GM19240 (cell line): Measurements from ENCODE around the gene CLP1.
"Not testable (repeated sequence)": the region's sequence is repeated elsewhere in the genome, so short reads cannot be mapped to it uniquely, and the experiment has no call there.

Experiments
- DNase-seq: peaks from one replicate; pipeline ENCODE4 v3.0.0; 2011; ENCODE audit warnings: low spot score; ENCODE audit not compliant: insufficient read length

Gene CLP1

DNA sequence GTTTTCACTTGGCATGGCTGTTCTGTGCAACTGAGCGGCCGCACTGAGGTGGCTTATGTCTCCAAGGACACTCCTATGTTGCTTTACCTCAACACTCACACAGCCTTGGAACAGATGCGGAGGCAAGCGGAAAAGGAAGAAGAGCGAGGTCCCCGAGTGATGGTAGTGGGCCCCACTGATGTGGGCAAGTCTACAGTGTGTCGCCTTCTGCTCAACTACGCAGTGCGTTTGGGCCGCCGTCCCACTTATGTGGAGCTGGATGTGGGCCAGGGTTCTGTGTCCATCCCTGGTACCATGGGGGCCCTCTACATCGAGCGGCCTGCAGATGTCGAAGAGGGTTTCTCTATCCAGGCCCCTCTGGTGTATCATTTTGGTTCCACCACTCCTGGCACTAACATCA, 2.1 kb downstream of the CLP1 start:
- no peak for DNase-seq

DNA sequence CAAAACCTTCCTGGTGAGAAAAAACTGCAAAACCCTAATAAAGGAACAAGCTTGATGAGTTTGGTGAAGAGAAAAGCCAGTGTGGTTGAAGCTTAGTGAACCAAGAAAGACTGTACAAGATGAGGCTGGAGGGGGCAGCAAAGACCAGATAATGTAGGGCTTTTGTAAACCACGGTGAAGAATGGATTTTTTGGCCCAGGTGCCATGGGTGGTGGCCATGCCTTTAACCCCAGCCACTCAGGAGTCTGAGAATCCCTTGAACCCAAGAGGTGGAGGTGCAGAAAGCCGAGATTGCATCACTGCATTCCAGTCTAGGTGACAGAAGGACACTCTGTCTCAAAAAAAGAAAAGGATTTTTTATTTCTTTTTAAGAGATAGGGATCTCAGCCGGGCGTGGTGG, 5.3 kb downstream of the CLP1 start:
- DNase-seq: no peak

DNA sequence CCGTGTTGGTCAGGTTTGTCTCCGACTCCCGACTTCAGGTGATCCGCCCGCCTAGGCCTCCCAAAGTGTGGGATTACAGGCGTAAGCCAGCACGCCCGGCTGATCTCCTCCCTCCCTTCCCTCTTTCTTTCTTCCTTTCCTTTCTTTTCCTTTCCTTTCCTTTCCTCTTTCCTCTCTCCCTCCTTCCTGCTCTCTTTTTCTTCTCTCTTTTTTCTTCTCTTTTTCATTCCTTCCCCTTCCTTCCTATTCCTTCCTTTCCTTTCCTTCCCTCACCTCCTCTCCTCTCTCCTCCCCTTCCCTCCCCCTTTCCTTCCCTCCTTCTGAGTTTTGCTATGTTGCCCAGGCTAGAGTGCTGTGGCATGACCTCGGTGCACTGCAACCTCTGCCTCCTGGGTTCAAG, 6.4 kb downstream of the CLP1 start:
- no peak for DNase-seq

DNA sequence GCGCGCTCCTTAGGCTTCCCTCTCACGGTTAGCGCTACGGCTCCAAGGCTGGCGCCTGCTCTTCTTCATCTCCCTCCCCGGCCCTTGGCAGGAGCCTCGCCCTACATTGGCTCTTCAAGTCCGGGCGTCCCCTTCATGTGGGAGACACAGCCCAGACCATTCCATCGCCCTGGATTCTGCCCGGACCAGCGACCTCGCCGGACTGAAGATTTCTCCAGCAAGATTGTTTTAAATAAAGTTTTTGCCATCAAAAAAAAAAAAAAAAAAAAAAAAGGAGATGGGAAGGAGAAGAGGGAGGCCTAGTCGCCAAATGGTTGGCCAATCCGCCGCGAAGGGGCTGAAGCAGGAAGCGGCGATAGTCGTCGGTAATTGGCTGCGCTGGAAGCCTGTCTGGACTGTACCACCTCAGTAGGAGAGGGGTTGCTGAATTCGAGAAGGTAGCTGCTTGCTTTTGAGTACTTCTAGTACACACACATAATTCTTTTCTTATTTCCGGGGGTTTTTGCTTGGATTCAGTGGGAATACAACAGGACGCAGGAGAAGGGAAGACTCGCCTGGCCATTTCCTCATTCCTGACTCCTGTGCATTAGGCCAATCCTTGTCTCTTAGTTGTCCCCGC, 9.7 kb downstream of the CLP1 start:
- DNase-seq: peak; percentile 84

DNA sequence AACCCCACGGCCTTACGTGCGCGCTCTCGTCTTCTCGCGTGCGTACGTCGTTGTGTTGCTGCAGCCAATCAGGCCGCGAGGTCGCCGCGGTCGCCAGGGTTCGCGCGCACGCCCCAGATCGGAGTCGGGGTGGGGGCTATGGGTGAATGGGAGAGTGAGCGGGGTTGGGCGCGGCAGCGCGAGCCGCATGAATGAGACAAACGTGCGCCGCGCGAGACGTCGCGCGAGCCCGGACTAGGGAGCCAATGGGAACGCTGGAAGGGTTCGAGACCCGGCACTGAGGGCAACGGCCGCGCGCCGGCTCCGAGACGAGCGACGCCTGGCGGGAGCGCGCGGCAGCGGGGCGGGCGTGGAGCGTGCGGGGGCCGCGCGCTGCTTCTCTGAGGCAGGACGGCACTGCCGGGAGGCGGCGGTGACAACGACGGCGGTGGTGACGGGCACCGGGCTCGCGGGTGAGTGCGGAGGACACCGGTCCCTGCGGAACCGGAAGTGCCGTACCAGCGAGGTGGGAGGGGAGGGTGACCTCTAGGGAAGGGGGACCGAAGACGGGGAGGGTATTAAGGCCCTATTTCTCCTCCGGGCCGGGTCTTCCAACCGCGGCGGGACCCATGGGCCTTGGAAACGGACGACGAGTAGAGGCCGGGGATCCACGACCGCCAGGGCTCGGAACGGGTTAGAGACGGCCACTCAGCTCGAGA, 10.3 kb downstream of the CLP1 start, which contains the start of gene ZDHHC5:
ZDHHC5 (plus strand) TSS at position 379 of the 698 bp plus-strand sequence. CDS start 4,977 bp downstream, outside the sequence.
- DNase-seq: peak; percentile 88

DNA sequence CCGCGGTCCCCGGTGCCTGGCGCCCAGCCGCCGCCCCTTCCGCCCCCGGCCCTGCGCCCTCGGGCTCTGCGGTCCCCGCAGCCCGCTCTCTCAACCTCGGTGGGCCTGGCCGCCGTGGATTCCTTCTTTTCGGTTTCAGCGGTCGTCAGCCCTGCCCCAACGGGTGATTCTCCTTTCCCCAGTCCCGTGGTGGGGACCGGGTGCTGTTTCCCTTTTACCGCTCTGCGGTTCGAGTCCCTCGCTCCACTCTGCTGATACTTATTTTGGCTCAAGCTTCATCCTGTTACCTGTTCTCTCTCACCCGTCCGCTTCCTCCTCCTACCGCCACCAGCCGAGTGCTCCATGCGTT, 10.8 kb downstream of the CLP1 start:
- DNase-seq: no peak

DNA sequence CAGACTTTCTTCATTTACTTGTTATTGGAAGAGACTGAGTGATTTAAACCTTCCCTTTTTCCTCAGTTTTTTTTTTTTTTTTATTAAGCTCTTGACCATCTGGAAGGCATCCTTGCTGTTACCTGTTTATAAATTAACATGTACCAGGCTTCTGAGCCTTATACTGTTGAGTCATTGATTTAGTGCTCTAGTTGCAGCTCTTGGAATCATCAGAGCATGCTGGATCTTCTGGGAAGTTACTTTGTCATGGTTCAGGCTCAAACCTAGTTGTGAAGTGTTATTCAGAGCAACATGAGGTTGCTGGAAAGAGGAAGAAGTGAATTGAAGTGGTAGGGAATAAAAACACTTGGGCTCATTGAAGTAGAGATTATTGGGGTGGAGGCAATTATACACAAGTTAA, 16.7 kb downstream of the CLP1 start:
- DNase-seq: no peak

DNA sequence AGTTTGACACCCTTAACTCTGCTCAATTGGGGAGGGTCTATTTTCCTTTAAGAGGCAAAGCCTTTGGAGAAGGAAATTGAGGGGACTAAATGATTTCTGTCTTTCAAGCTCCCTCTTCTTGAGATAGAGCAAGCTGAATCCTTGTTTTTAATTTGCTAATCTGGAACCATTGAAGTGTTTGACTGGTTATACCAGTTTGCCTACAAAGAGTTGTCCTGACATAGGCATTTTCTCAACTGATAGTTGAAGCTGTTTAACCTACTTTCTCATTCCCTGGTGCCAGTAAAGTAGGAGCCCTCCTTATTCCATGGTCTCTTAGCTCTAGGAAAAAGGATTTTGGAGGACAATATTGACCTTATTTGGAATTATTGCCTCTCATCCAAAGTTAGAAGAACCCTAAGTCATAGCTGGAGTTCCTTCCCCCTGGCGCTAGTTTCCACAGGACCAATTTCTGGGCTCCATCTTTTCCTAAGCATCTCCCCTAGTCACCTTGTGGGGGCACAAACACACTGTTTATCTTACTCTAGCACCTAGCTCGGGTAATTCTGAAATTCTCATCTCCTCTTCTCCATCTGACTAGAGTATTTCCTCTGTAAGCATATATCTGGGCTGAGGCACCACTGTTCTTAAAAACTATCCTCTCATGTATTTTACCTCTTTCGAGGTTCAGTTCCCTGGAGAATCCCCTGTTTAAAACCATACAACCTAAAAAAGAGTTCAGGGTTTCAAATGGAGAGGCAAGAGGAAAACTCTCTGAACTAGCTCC, 17.8 kb downstream of the CLP1 start:
- DNase-seq: no peak

DNA sequence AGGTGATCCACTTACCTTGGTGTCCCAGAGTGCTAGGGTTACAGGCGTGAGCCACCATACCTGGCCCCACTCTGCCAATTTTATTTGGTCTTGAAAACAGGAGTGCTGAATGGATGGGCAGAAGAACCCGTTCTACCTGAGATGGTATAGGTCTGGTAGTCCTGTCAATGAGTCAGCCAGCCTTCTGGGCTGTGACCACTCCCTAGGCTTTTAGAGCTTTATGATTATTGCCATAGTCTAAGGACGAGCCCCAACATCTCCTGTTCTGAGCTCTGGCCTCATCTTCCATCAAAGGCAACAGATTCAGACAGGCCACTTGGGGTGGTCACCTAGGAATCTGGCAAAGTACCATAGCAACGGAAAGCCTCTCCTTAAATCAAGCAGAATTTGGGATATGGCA, 21.8 kb downstream of the CLP1 start:
- no peak for DNase-seq

DNA sequence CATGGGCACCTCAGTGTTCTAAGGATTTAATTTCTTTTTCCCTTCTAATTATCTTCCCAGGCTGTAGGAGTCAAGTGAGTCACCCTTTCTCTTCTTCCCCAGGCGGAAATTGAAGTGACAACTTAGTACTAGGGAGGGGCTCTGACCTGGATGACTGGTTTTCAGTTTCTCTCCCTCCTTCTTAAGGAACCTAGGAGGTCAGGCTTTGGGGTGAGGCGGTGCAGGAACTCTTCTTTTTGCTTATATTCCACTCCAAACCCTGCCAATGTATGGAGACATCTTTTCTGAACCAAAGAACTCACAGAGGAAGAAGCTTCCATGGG, 23.0 kb downstream of the CLP1 start:
- no peak for DNase-seq

DNA sequence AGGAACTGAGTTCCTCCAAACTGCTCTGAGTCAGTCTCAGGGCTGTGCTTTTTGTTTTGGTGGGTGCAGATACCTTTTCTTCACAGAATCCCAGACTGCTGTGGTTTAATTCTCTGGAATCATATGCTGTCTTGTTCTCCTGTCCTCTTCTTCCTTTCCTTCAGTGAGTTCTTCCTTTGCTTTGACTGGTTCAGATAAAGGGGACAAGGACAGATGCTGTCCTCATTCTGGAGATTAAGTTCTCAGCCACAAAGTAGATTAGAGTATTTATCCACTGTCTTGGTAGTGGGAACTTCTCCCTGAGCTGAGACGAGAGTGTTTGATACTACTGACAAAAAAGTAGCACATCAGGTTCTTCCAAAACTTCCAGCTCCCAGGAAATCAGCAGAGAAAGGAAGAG, 23.6 kb downstream of the CLP1 start:
- no peak for DNase-seq

DNA sequence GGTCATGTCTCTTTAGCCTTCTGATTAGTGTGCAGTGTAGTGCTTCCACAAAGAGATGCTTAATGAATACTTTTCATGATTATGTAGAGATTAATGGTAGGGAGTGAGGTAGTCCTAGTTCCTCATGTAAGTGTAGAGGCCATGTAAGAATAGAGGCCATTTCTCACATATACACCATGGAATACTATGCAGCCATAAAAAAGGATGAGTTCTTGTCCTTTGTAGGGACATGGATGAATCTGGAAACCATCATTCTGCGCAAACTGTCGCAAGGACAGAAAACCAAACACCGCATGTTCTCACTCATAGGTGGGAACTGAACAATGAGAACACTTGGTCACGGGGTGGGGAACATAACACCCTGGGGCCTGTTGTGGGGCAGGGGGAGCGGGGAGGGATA, 32.9 kb downstream of the CLP1 start:
- DNase-seq: not testable (repeated sequence)

DNA sequence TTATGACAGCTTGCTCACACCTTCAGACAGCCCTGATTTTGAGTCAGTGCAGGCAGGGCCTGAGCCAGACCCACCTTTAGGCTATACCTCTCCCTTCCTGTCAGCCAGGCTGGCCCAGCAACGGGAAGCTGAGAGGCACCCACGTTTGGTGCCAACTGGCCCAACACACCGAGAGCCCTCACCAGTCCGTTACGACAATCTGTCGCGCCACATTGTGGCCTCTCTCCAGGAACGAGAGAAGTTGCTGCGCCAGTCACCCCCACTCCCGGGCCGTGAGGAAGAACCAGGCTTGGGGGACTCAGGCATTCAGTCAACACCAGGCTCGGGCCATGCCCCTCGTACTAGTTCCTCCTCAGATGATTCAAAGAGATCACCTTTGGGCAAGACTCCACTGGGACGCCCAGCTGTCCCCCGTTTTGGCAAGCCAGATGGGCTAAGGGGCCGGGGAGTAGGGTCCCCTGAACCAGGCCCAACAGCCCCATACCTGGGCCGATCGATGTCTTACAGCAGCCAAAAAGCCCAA, 41.3 kb downstream of the CLP1 start:
- no peak for DNase-seq

DNA sequence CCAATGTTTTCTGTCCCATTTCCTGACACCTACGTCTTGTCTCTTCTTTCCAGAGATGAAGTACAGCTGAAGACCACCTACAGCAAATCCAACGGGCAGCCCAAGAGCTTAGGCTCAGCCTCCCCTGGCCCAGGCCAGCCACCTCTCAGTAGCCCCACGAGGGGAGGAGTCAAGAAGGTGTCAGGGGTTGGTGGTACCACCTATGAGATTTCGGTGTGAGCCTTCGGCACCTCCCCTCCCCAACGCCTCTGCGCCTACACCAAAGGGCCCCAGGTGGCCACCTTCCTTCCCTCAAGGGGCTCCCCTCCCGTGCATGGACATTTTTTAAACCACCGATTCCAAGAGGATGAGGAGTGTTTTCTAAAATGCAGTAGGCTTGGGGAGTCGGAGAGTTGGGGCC, 42.3 kb downstream of the CLP1 start:
- no peak for DNase-seq

DNA sequence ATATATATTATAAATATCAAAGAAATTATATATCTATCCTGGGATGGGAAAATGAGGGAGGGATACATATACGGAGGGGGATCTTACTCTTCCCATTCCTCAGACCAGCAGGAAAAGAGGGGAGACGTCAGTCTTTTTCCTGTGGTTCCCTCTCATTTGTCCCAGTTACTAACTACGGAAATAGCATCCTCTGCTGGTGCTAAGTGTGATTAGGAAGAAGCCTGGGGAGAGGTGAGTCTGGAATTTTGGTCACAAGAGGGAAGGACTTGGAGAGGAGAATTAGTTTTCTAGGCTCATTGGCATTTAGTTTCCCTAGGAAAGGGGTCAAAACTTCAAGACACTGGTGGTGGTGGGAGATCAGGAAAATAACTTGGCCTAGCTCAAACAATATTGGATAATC, 42.9 kb downstream of the CLP1 start:
- no peak for DNase-seq

DNA sequence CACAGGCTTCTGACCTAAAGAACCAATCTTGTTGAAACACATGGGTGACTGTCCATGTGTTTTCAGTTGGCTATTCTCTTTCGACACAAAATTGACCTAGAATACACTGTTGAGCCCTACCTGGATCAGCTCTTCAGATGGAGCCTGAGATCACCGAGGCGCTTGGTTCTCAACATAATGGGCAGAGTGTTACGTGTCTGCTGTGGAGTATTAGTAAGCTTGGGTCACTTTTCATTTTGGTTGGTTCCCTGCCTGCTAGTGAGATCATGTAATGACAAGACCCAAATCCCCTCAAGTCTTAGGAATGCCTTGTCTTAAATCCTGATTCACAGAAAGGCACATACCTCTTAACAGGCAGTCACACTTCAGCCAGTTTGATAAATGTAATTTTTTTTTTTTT, 45.8 kb downstream of the CLP1 start:
- DNase-seq: no peak

DNA sequence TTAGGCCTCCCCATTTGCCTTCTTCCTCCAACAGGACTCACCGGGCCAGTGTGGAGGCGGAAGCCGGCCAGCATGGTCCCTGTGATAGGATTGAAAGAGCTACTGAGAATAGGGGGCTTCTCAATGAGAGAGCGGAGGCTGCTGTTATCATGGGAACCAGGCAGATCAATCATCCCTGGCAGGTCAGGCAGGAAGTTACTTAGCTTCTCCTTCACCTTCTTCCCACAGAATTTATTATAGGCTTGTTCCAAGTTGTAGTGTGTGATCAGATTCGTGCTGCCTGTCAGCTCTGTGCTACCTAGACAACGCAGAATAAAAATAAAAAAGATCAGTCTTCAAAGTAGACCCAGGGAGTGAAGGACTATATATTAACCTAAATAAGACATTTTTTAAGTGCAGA, 47.4 kb downstream of the CLP1 start:
- DNase-seq: no peak

DNA sequence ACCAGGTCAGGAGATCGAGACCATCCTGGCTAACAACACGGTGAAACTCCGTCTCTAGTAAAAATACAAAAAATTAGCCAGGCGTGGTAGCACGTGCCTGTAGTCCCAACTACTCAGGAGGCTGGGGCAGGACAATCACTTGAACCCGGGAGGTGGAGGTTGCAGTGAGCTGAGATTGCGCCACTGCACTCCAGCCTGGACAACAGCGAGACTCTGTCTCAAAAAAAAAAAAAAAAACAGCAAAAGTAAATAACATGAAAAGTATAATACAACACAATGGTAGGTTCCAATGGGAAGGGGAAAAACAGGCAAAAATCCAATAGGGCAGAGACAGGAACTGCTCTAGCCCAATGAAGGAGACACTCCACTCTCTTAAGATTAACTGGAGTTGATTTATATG, 47.9 kb downstream of the CLP1 start:
- not testable (repeated sequence) for DNase-seq

DNA sequence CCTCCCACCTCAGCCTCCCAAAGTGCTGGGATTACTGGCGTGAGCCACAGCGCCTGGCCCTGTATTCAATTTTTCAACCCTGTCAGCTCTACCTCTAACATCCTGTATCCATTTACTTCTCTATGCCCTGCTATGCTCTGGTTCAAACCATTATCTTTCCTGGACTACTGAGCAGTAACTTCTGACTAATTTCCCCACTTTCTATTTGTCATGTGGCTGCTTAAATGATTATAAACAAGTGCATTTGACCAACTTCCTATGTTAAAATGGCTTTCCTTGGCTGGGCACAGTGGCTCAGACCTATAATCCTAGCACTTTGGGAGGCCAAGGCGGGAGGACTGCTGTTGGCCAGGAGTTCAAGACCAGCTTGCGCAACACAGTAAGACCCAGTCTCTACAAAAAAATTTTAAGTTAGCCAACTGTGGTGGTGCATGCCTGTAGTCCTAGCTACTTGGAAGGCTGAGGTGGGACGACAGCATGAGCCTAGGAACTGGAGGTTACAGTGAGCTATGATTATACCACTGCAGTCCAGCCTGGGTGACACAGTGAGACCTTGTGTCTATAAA, 52.3 kb downstream of the CLP1 start:
- DNase-seq: no peak
